ENCODE results near the gene NOSTRIN.

DNA sequence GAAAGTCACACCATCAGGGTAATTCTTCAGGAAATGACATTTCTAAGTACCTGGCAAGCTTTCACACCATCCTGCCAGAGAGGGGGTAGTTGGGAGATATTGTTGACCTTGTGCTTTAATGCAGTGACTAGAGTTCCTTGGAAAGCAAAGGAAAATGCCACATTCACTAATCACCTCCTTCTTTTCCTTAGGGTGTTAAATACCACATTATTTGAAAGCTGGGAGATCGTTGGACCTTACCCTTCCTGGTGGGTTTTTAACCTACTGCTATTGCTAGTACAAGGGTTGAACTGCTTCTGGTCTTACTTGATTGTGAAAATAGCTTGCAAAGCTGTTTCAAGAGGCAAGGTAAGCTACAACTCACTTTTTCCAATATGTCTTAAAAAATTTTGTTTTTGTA lies 37.0 kb upstream of the NOSTRIN start:
- TF ChIP-seq, protein P1, sequence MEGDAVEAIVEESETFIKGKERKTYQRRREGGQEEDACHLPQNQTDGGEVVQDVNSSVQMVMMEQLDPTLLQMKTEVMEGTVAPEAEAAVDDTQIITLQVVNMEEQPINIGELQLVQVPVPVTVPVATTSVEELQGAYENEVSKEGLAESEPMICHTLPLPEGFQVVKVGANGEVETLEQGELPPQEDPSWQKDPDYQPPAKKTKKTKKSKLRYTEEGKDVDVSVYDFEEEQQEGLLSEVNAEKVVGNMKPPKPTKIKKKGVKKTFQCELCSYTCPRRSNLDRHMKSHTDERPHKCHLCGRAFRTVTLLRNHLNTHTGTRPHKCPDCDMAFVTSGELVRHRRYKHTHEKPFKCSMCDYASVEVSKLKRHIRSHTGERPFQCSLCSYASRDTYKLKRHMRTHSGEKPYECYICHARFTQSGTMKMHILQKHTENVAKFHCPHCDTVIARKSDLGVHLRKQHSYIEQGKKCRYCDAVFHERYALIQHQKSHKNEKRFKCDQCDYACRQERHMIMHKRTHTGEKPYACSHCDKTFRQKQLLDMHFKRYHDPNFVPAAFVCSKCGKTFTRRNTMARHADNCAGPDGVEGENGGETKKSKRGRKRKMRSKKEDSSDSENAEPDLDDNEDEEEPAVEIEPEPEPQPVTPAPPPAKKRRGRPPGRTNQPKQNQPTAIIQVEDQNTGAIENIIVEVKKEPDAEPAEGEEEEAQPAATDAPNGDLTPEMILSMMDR (conservative IDR thresholded peaks at IDR 0.05) = no peak
- TF ChIP-seq ZFX (IDR thresholded peaks at IDR 0.05) = no peak

All from C4-2B (cell line).